ENCODE data around the gene POLRMT. TPM values are rescaled to one million over a fixed set of nuclear protein-coding genes. Genes with fewer than 3 reads are reported as not detected.

POLRMT gene
- total RNA-seq, 1 donor from 2014 or later: 53.6 TPM

DNA sequence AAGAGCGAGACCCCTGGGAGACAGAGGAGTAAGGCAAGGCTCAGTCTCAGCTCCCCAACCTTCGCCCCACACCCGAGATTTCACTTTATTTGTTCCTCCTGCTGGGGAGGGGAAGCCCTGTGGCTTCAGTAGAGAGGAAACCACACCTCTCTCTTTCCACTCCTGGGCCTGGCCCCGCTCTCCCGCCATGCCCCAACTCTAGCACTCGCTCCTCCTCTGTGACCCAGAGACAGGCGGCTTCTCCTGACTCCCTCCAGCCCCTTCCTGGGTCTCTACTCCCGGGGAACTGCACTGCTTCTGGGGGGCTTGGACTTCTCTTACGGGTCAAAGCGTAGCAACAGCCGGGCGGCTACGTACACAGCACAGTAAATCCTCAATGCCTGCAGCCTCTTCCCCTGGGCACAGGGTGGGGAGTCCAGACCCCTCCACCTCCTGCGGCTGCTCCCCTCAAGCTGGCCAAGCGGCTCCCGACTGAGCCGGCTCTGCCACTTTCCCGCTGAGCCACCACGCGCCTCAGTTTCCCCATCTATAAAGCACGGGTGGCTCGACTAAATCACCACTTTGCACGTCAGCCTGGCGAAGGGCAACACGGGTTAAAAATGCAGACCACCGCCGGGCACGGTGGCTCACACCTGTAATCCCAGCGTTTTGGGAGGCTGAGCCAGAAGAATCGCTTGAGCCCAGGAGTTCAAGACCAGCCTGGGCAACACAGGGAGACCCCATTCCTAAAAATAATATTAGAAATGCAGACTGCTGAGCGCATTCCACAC lies 28.3 kb upstream of the POLRMT start:
- Mint-ChIP-seq H3K27me3 (ENCODE audit: unreplicated experiment) (peaks cover 18% of the 10 kb centered on the region), H3K9me3 (ENCODE audit: unreplicated experiment) (no peaks in the 10 kb centered on the region), H3K27ac (ENCODE audit: unreplicated experiment) (no peak overlapping the region), H3K4me3 (ENCODE audit: unreplicated experiment) (peak overlapping the region; percentile 88), H3K4me1 (ENCODE audit: unreplicated experiment) (peaks cover 8% of the 10 kb centered on the region), H3K36me3 (ENCODE audit: low read depth, unreplicated experiment) (peaks cover under 1% of the 10 kb centered on the region)
- no peak for DNase-seq (ENCODE audit: low spot score)
- TF ChIP-seq CTCF (IDR thresholded peaks at IDR 0.05; ENCODE audit: unreplicated experiment): no peak

- no peak for DNase-seq (ENCODE audit: low spot score)
- Mint-ChIP-seq H3K27me3 (ENCODE audit: unreplicated experiment) (peaks cover 20% of the 10 kb centered on the region), H3K4me3 (ENCODE audit: unreplicated experiment) (peak overlapping the region; percentile 88), H3K4me1 (ENCODE audit: unreplicated experiment) (peaks cover 8% of the 10 kb centered on the region), H3K27ac (ENCODE audit: unreplicated experiment) (no peak overlapping the region), H3K9me3 (ENCODE audit: unreplicated experiment) (no peaks in the 10 kb centered on the region), H3K36me3 (ENCODE audit: low read depth, unreplicated experiment) (no peaks in the 10 kb centered on the region)
- TF ChIP-seq CTCF (IDR thresholded peaks at IDR 0.05; ENCODE audit: unreplicated experiment): no peak
Observed at GRCh38 chr19:660793-661426, 27.6 kb upstream of the POLRMT start.

GRCh38 chr19:658916-659839 lies 25.8 kb upstream of the POLRMT start:
- H3K36me3 Mint-ChIP-seq (ENCODE audit: low read depth, unreplicated experiment): peaks cover 4% of the 10 kb centered on the region
- H3K4me3 Mint-ChIP-seq (ENCODE audit: unreplicated experiment): peak overlapping the region; percentile 37
- peaks cover 8% of the 10 kb centered on the region for H3K4me1 Mint-ChIP-seq (ENCODE audit: unreplicated experiment)
- no peak for DNase-seq (ENCODE audit: low spot score)
- TF ChIP-seq CTCF (IDR thresholded peaks at IDR 0.05; ENCODE audit: unreplicated experiment): no peak
- H3K27me3 Mint-ChIP-seq (ENCODE audit: unreplicated experiment): peaks cover 16% of the 10 kb centered on the region
- no peaks in the 10 kb centered on the region for H3K9me3 Mint-ChIP-seq (ENCODE audit: unreplicated experiment)
- H3K27ac Mint-ChIP-seq (ENCODE audit: unreplicated experiment): no peak overlapping the region

DNA sequence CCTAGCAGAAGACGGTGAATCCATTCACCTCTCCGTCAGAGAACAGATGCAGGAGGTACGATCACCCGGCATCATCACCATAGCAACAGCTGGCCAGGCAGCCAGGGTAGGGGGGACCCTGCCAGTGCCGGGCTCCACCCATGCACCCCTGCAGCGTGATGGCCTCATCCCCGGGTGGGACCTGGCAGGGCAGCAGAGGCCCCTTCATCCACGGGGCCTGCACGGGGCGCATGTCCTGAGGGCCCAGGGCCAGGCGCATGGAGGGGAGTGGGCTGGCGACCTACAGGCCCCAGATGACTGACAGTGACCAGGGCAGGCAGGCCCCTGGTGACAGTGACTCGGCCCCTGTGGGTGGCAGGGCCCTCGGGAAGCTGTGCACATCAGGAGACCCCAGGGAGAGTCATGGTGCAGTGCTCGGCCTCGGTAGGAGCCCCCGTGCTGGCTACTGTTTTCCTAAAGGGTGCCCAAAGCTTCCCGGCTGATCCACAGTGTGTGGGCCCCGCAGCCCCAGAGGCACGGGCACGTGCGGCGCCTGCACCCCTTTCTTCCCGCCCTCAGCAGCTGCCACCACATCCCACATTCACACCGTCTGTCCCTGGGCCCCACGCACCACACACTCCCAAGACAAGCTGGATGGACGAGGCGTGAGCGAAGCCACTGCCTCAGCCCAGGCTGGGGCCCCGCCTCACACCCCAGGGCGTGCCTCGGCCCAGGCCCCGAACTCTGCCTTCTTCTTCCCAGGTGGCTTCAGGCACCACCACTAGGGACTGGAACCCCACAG lies 24.9 kb upstream of the POLRMT start:
- Mint-ChIP-seq H3K27ac (ENCODE audit: unreplicated experiment) (no peak overlapping the region), H3K9me3 (ENCODE audit: unreplicated experiment) (no peaks in the 10 kb centered on the region), H3K4me1 (ENCODE audit: unreplicated experiment) (peaks cover 8% of the 10 kb centered on the region), H3K4me3 (ENCODE audit: unreplicated experiment) (no peak overlapping the region), H3K27me3 (ENCODE audit: unreplicated experiment) (peaks cover 9% of the 10 kb centered on the region), H3K36me3 (ENCODE audit: low read depth, unreplicated experiment) (peaks cover 4% of the 10 kb centered on the region)
- DNase-seq (ENCODE audit: low spot score): no peak
- no peak for TF ChIP-seq CTCF (IDR thresholded peaks at IDR 0.05; ENCODE audit: unreplicated experiment)
